ENCODE data around the gene RNF166. TPM values are rescaled to one million over a fixed set of nuclear protein-coding genes. Genes with fewer than 3 reads are reported as not detected.

RNF166 gene
- total RNA-seq, 1 experiment from 2014 or later: 16.5 TPM

- no peaks in the 10 kb centered on the region for H3K9me3 ChIP-seq
- no peak overlapping the region for H3K4me3 ChIP-seq
- H3K27me3 ChIP-seq: no peaks in the 10 kb centered on the region
- DNase-seq: no peak
- no peaks in the 10 kb centered on the region for H3K36me3 ChIP-seq
Observed at GRCh38 chr16:88691924-88692560, 14.2 kb downstream of the RNF166 start.

GRCh38 chr16:88691129-88691813, 14.9 kb downstream of the RNF166 start:
- Histone ChIP-seq H3K36me3 (no peaks in the 10 kb centered on the region), H3K9me3 (no peaks in the 10 kb centered on the region), H3K27me3 (no peaks in the 10 kb centered on the region), H3K4me3 (no peak overlapping the region)
- DNase-seq: no peak

- H3K36me3 ChIP-seq: no peaks in the 10 kb centered on the region
- no peak overlapping the region for H3K4me3 ChIP-seq
- DNase-seq: no peak
- H3K27me3 ChIP-seq: no peaks in the 10 kb centered on the region
- no peaks in the 10 kb centered on the region for H3K9me3 ChIP-seq
Observed at GRCh38 chr16:88690341-88691128, 15.7 kb downstream of the RNF166 start.

GRCh38 chr16:88688013-88688778, 18.0 kb downstream of the RNF166 start:
- DNase-seq: no peak
- Histone ChIP-seq H3K9me3 (no peaks in the 10 kb centered on the region), H3K36me3 (no peaks in the 10 kb centered on the region), H3K27me3 (no peaks in the 10 kb centered on the region), H3K4me3 (no peak overlapping the region)

GRCh38 chr16:88687676-88688012, 18.6 kb downstream of the RNF166 start:
- DNase-seq: no peak
- Histone ChIP-seq H3K9me3 (no peaks in the 10 kb centered on the region), H3K4me3 (no peak overlapping the region), H3K36me3 (no peaks in the 10 kb centered on the region), H3K27me3 (no peaks in the 10 kb centered on the region)

- Histone ChIP-seq H3K4me3 (no peak overlapping the region), H3K9me3 (no peaks in the 10 kb centered on the region), H3K36me3 (no peaks in the 10 kb centered on the region), H3K27me3 (no peaks in the 10 kb centered on the region)
- no peak for DNase-seq
Observed at GRCh38 chr16:88687254-88687576, 19.0 kb downstream of the RNF166 start.

GRCh38 chr16:88686439-88687253, 19.6 kb downstream of the RNF166 start, which contains the start of gene SNAI3:
Gene SNAI3 (minus strand): TSS chr16:88686507. CDS start chr16:88686406, 101 bp downstream.
- H3K27me3 ChIP-seq: no peaks in the 10 kb centered on the region
- peak within 1 kb of the TSS; percentile 33 for H3K4me3 ChIP-seq
- no peaks in the 10 kb centered on the region for H3K9me3 ChIP-seq
- no peaks in the 10 kb centered on the region for H3K36me3 ChIP-seq
- peak; percentile 57 for DNase-seq

- peak overlapping the region; percentile 33 for H3K4me3 ChIP-seq
- H3K9me3 ChIP-seq: no peaks in the 10 kb centered on the region
- H3K36me3 ChIP-seq: no peaks in the 10 kb centered on the region
- DNase-seq: no peak
- H3K27me3 ChIP-seq: no peaks in the 10 kb centered on the region
Observed at GRCh38 chr16:88686062-88686438, 20.2 kb downstream of the RNF166 start.

- Histone ChIP-seq H3K36me3 (no peaks in the 10 kb centered on the region), H3K4me3 (no peak overlapping the region), H3K27me3 (no peaks in the 10 kb centered on the region), H3K9me3 (no peaks in the 10 kb centered on the region)
- no peak for DNase-seq
Observed at GRCh38 chr16:88685156-88686061, 20.8 kb downstream of the RNF166 start.

- H3K36me3 ChIP-seq: no peaks in the 10 kb centered on the region
- no peak overlapping the region for H3K4me3 ChIP-seq
- no peak for DNase-seq
- no peaks in the 10 kb centered on the region for H3K9me3 ChIP-seq
- H3K27me3 ChIP-seq: no peaks in the 10 kb centered on the region
Observed at GRCh38 chr16:88684569-88685155, 21.5 kb downstream of the RNF166 start.

GRCh38 chr16:88681709-88682451, 24.3 kb downstream of the RNF166 start:
- Histone ChIP-seq H3K9me3 (no peaks in the 10 kb centered on the region), H3K4me3 (no peak overlapping the region), H3K27me3 (no peaks in the 10 kb centered on the region), H3K36me3 (no peaks in the 10 kb centered on the region)
- peak; percentile 24 for DNase-seq

- no peaks in the 10 kb centered on the region for H3K36me3 ChIP-seq
- no peaks in the 10 kb centered on the region for H3K27me3 ChIP-seq
- DNase-seq: no peak
- no peak overlapping the region for H3K4me3 ChIP-seq
- H3K9me3 ChIP-seq: no peaks in the 10 kb centered on the region
Observed at GRCh38 chr16:88681084-88681680, 25.0 kb downstream of the RNF166 start.

- no peaks in the 10 kb centered on the region for H3K27me3 ChIP-seq
- no peaks in the 10 kb centered on the region for H3K36me3 ChIP-seq
- no peak overlapping the region for H3K4me3 ChIP-seq
- no peaks in the 10 kb centered on the region for H3K9me3 ChIP-seq
- DNase-seq: no peak
Observed at GRCh38 chr16:88680554-88681083, 25.6 kb downstream of the RNF166 start.

Measured in MG63 (cell line).